Activated T-helper 2 cell treated with anti-CD3 and anti-CD28 coated beads, Interferon-gamma antibody, Interleukin-2, Interleukin-4, amounts not matched to agents 10 μg/mL and 5 μg/mL and 100 μg/mL, durations not matched to agents 14 hours and 24 hours and 36 hours (primary cell): ENCODE results near the gene SLC26A6. TPM values are rescaled to one million over a fixed set of nuclear protein-coding genes. Genes with fewer than 3 reads are reported as not detected.

Experiments
- DNase-seq: peaks from one replicate; pipeline ENCODE4 v3.0.0; 2021; ENCODE audit warnings: low spot score
- H3K27ac Mint-ChIP-seq: one replicate; pipeline ENCODE4 v1.8.0; 2021; ENCODE audit warnings: mixed read lengths
- H3K27me3 Mint-ChIP-seq: one replicate; pipeline ENCODE4 v1.8.0; 2021; ENCODE audit warnings: low read depth, mixed read lengths
- H3K36me3 Mint-ChIP-seq: one replicate; pipeline ENCODE4 v1.8.0; 2021; ENCODE audit warnings: low read depth, mixed read lengths
- H3K4me1 Mint-ChIP-seq: one replicate; pipeline ENCODE4 v1.8.0; 2021; ENCODE audit warnings: low read depth, mixed read lengths
- H3K4me3 Mint-ChIP-seq: one replicate; pipeline ENCODE4 v1.8.0; 2021; ENCODE audit warnings: low read depth, mild to moderate bottlenecking, moderate library complexity, mixed read lengths
- H3K9me3 Mint-ChIP-seq: one replicate; pipeline ENCODE4 v1.8.0; 2021; ENCODE audit warnings: mixed read lengths
- intact Hi-C: fragments of 100-400 bp; cut with micrococcal nuclease; formaldehyde crosslinking; loops from one replicate; pipeline ENCODE4 v1.15.1; 2023
- total RNA-seq: library from RNA; stranded (reverse); gene quantifications from 2 replicates; pipeline ENCODE4 v1.2.3, GENCODE V29; 2022

The SLC26A6 gene
- total RNA-seq, 1 donor from 2014 or later, result 89.6 TPM

DNA sequence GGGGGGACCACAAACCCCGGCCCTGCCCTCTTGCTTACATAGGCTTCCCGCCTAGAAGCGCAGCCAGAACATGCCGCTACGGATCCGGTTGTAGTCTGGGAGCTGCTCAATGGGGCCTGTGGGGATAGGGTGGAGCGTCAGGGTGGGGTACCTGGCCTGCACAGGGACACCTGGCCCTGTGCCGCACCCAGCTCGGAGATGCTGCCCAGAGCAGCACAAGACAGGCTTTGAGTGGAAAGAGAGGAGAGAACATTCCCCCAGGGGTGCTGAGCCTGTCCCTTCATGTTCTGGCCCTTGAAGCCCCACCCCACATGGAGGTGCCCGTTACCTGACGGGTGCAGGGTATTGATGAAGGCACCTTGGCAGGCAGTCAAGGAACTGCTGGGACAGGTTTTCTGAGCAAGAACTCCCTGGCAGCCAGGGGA, 36.2 kb downstream of the SLC26A6 start:
- intact Hi-C loops, result no loop called here
- H3K27ac Mint-ChIP-seq, result no peak overlapping the region
- H3K27me3 Mint-ChIP-seq, result peaks cover 10% of the 10 kb centered on the region

DNA sequence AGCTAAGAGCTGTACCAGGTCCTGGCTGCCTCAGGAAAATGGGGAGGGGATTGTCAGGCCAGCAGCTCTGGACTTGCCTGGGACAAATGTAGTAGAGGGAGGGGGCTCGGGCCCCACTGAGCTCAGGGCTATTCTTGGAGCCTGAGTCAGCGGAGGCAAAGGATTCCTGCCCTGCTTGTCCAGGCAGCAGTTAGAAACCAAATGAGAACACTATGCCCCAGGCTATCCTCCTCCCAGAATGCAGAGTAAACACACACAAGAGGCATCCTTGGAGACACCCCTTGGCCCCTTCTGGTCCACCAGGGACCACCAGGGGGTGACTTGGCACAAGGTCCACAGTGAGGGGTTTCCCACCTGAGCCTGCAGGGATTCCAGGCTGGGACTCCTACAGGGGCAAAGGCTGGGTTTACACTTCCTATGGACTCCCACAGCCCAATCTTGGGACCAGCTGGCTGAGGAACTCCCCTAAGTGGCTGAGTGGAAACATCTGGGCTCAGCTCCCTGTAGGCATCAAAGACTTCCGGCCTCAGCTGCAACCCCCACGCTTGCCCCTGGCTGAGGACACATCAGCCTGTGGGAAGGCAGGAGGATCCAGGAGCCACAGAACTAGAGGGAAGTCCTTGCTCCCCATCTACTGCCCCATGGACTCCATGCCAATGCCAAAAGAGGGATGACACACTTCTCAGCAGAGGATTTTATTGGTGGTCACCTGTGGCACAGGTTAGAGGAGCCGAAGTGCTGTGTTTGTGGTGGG, 36.8 kb downstream of the SLC26A6 start:
- H3K27ac Mint-ChIP-seq, result no peak overlapping the region
- intact Hi-C loops, result no loop called here
- H3K9me3 Mint-ChIP-seq, result no peaks in the 10 kb centered on the region
- no peaks in the 10 kb centered on the region for H3K4me1 Mint-ChIP-seq
- DNase-seq, result no peak
- H3K36me3 Mint-ChIP-seq, result peaks cover 38% of the 10 kb centered on the region
- H3K4me3 Mint-ChIP-seq, result no peak overlapping the region
- H3K27me3 Mint-ChIP-seq, result peaks cover 10% of the 10 kb centered on the region

More for the DNA sequence above, 36.2 kb downstream of the SLC26A6 start:
- peaks cover 44% of the 10 kb centered on the region for H3K36me3 Mint-ChIP-seq
- DNase-seq, result no peak
- no peaks in the 10 kb centered on the region for H3K9me3 Mint-ChIP-seq
- H3K4me1 Mint-ChIP-seq, result no peaks in the 10 kb centered on the region
- H3K4me3 Mint-ChIP-seq, result no peak overlapping the region

DNA sequence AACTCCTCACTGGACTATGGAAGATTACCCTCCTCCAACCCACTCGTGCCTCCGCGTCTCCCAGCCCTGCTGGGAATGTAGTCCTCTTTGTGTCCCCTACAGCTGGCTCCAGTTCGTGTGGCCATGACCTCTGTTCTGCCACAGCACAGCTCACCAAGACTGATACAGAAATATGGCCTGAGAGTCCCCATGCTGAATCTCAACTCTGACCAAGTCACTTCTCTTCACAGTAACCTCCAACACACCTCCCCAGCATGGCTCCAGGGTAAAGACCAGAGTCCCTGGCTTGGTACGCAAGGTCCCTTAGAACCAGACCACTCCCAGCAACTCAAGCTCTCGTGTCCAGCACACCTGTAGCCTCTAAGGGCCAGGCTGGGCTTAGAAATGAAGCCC, 37.9 kb downstream of the SLC26A6 start:
- DNase-seq, result no peak
- Mint-ChIP-seq H3K36me3 (peaks cover 28% of the 10 kb centered on the region), H3K4me1 (no peaks in the 10 kb centered on the region), H3K4me3 (no peak overlapping the region), H3K27ac (no peak overlapping the region), H3K9me3 (no peaks in the 10 kb centered on the region), H3K27me3 (peaks cover 10% of the 10 kb centered on the region)
- intact Hi-C loops, result no loop called here

DNA sequence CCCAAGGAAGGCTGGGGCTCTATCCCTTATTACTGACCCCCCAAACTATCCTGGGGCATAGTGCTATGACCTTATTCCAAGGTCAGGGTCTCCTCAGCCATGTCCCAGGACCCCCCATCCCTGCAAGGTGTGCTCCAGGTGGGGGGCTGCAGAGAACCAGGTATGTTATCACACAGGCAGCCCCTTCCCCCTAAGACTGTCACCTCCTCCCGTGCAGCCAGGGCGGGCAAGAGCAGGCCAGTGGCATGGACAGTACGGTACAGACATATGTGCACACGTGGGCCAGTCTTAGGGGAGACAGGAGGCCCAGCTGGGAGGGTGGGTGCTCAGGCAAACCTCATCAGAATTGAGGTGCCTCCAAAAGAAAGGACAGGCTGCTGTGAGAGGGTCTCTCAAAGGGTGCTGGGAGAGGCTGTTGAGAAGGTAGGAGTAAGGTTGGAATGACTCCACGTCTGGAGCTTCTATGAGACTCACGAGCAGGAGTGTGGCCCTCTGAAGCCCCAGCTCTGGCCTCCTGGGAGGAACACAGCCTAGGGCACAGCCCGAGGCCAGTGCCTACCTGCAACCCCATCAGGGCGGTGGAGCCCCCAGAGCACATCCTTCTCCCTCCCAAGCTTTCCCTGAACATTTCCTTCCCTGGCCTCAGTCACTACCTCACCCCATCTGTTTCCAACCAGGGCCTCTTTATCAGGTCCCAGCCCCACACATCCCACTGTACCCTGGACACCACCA, 38.4 kb downstream of the SLC26A6 start:
- intact Hi-C loops, result no loop called here
- DNase-seq, result no peak
- H3K27ac Mint-ChIP-seq, result no peak overlapping the region
- H3K36me3 Mint-ChIP-seq, result peaks cover 25% of the 10 kb centered on the region
- H3K27me3 Mint-ChIP-seq, result peaks cover 10% of the 10 kb centered on the region
- no peaks in the 10 kb centered on the region for H3K4me1 Mint-ChIP-seq
- no peaks in the 10 kb centered on the region for H3K9me3 Mint-ChIP-seq
- no peak overlapping the region for H3K4me3 Mint-ChIP-seq

DNA sequence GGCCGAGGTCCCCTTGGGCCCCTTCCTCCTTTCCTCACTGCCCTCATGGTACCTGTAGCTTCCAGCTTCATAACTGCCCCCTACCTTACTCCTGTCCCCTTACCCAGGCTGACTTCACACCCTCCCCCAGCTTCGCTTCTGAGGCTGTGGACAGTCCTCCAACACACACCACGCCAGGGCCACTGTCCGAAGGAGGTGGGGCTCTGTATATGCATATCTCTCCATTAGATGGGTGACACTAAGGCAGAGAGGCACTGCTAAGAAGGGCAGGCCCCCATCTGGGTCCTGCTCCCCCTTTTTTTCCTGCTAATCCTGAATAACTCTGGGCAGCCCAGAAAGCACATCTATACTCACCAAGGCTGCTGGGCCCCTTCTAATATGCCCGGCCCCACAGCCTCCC, 39.1 kb downstream of the SLC26A6 start:
- Mint-ChIP-seq H3K36me3 (peaks cover 22% of the 10 kb centered on the region), H3K4me3 (no peak overlapping the region), H3K27ac (no peak overlapping the region), H3K9me3 (no peaks in the 10 kb centered on the region), H3K27me3 (peaks cover 10% of the 10 kb centered on the region), H3K4me1 (no peaks in the 10 kb centered on the region)
- DNase-seq, result no peak
- intact Hi-C loops, result no loop called here

DNA sequence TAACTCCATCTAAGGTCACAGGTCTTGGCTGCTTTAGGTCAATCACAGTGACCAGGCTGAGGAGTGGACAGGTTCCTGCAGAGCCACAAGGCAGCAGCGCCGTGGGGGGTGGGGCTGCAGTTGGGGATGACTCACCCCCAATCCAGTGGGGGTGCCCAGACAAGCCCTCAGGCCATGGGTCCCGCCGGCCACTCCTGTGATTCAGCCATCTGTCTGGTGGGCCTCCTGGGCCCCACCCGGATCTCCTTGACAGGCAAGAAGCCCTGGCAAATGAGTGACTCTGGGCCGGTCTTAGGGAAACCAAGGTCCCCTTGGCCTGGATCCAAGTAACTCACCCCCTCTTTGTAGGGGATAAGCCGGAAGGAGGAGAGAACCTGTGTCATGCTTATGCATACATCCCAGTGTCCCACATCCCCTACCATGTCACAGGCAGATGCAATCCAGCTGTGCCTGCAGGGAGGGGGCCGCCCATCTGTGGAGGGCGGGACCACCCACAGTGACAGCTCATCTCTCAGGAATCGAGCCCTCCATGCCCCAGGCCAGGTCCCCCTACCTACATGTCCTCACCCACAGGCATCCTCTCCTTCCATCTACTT, 39.6 kb downstream of the SLC26A6 start:
- Mint-ChIP-seq H3K4me1 (no peaks in the 10 kb centered on the region), H3K36me3 (peaks cover 18% of the 10 kb centered on the region), H3K4me3 (no peak overlapping the region), H3K27me3 (peaks cover 12% of the 10 kb centered on the region), H3K9me3 (no peaks in the 10 kb centered on the region), H3K27ac (no peak overlapping the region)
- DNase-seq, result no peak
- intact Hi-C loops, result no loop called here

DNA sequence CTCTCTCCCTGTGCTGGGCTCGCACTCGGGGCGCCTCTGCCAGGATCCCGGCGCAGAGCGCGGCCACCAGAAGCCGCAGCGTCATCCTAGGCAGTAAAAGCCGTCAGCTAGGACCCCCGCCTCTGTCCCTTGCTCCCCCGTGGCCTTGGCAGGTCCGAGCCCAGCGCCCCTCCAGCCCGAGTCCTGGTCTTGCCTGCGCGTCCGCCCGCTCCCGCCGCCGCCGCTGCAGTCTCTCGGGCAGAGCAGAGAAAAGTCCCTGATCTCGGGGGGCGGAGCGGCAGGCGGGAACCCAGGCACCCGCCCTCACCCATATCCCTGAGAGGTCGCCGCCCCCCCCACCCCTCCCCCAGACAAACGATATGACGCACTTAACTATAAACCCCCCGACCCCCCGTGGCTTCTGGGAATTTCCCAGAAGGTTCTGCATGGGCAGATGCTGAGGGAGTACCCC, 40.2 kb downstream of the SLC26A6 start, which contains the start of gene COL7A1:
Gene COL7A1, minus strand, starts transcription at position 255 of the 451 bp plus-strand sequence. Its CDS starts 170 bp downstream, at position 85.
- Mint-ChIP-seq H3K27ac (no peak within 1 kb of the TSS), H3K9me3 (no peaks in the 10 kb centered on the region), H3K4me1 (no peaks in the 10 kb centered on the region), H3K4me3 (no peak within 1 kb of the TSS), H3K36me3 (peaks cover 12% of the 10 kb centered on the region), H3K27me3 (peaks cover 12% of the 10 kb centered on the region)
- intact Hi-C loops, result no loop called here
- DNase-seq, result no peak

DNA sequence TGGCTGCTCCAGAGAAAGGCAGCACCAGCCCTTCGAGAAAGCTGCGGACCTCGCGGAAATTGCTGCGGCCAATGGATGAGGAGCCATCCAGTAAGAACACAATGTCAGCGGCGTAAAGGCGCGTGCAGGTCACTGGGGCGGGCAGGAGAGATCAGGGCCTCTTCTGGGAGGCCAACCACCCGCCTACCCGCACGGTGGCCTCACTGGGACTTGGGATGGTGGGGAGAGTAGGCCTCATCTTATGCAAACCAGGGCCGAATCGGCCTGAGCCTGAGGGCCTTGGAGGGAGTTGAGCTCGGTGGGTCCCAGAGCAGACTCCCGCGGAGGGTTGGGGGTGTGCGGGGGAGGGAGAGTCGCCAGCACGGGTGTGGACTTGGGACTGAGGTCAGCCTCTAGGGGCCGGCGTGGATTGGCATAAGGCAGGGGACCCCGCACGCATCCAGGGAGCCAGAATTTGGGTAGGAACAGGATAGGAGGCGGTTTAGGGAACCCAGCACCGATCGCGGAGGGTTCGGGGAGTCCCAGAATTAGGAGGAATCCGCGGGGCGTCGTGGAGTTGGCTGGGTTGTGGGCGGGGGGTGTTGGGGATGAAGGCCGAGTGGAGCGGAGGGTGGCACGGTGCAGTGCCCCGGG, 40.7 kb downstream of the SLC26A6 start:
- Mint-ChIP-seq H3K9me3 (no peaks in the 10 kb centered on the region), H3K36me3 (peaks cover 10% of the 10 kb centered on the region), H3K4me1 (no peaks in the 10 kb centered on the region), H3K27me3 (peaks cover 17% of the 10 kb centered on the region), H3K27ac (no peak overlapping the region), H3K4me3 (no peak overlapping the region)
- intact Hi-C loops, result no loop called here
- no peak for DNase-seq

DNA sequence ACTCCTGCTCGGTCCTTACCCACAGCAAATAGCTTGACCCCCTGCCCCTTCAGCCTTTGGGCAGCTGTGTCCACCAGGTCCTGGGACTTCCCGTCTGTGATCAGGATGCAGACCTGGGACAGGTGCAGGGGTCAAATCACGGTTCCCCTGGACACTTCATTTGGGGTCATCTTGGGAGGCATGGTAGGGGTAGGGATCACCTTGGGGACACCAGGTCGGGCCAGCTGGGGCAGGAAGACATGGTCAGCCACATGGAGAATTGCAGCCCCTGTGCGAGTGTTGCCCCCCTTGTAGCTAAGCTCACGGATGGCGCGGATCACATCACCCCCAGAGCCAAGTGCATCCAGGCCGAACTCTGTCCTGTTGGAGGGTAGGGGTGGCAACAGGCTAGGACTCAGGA, 41.9 kb downstream of the SLC26A6 start:
- Mint-ChIP-seq H3K4me3 (no peak overlapping the region), H3K36me3 (peaks cover 4% of the 10 kb centered on the region), H3K27me3 (peaks cover 24% of the 10 kb centered on the region), H3K9me3 (no peaks in the 10 kb centered on the region), H3K27ac (no peak overlapping the region), H3K4me1 (no peaks in the 10 kb centered on the region)
- intact Hi-C loops, result no loop called here
- no peak for DNase-seq

DNA sequence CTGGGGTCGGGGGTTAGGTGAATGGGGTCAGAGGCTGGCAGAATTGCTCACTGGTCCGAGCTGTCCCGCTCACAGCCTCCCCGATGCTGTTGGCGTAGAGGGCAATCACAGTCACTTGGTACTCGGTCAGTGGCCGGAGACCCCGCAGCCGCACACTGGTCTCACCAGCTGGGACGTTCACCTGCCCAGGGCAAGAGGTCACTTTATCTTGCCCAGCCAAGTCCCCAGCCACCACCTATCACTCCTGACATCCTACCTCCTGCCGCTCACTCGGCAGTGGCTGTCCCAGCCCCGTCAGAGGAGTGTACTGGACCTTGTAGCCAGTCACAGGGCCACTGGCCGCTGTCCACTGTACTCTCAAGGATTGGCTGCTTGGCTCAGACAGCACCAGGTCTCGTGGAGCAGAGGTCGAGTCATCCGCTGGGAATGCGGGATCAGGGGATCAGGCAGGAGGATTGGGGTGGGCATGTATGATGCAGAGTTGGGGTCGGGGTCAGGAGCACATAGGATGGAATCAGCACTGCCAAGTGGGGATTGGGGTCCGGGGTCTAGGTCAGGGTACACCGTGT, 42.7 kb downstream of the SLC26A6 start:
- no peaks in the 10 kb centered on the region for H3K4me1 Mint-ChIP-seq
- H3K9me3 Mint-ChIP-seq, result no peaks in the 10 kb centered on the region
- H3K4me3 Mint-ChIP-seq, result no peak overlapping the region
- peaks cover 24% of the 10 kb centered on the region for H3K27me3 Mint-ChIP-seq
- DNase-seq, result no peak
- no peak overlapping the region for H3K27ac Mint-ChIP-seq
- peaks cover 4% of the 10 kb centered on the region for H3K36me3 Mint-ChIP-seq
- intact Hi-C loops, result no loop called here

DNA sequence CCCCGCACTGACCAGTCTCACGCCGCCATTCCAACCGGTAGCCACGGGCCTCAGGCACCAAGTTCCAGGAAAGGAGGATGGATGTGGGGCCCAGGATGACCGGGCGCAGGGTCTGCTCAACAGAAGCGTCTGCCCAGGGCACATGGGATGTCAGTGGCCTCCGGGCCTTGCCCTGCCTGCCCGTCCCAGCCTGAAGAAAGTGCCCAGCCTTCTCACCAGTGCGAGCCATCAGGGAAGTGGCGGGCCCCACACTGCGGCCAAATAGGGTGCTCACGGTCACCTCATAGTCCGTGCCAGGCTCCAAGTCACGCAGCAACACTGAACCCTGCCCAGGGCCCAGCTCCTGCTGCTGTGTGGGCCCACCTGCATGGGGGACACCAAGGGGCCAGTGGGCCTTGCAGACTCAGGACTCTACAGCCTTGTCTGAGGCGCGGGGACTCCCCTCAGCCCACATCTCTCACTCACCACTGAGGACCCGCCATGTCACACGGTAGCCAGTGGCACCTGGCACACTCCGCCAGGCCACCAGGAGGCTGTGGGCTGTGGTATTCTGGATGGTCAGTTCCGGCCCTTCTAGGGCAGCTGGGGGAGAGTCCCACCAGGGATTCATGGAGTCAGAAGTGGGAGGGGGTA, 43.3 kb downstream of the SLC26A6 start:
- Mint-ChIP-seq H3K9me3 (no peaks in the 10 kb centered on the region), H3K27me3 (peaks cover 24% of the 10 kb centered on the region), H3K4me1 (no peaks in the 10 kb centered on the region), H3K36me3 (no peaks in the 10 kb centered on the region), H3K27ac (no peak overlapping the region), H3K4me3 (no peak overlapping the region)
- intact Hi-C loops, result no loop called here
- DNase-seq, result no peak

DNA sequence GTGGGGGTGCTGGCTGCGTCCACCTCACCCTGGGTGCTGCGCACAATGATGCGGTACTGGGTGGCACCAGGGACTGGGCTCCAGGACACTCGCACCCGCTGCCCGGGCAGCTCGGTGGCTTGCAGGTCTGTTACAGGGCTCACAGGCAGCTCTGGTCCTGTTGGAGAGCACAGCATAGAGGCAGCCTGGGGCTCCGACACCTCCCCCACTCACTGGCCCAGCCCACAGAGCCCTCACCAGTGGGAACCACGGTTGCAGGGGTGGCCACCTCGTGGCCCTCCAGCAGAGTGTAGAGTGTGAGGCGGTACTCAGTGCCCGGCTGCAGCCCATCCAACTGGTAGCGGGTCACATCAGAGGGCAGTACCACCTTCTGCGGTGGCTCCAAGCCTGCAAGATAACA, 43.8 kb downstream of the SLC26A6 start:
- Mint-ChIP-seq H3K27ac (no peak overlapping the region), H3K27me3 (peaks cover 26% of the 10 kb centered on the region), H3K9me3 (no peaks in the 10 kb centered on the region), H3K4me3 (no peak overlapping the region), H3K4me1 (no peaks in the 10 kb centered on the region), H3K36me3 (no peaks in the 10 kb centered on the region)
- intact Hi-C loops, result no loop called here
- no peak for DNase-seq
